Ectodermal cell (in vitro differentiated cells): ENCODE data around the gene MAJIN.
"Not testable (repeated sequence)": the region's sequence is repeated elsewhere in the genome, so short reads cannot be mapped to it uniquely, and the experiment has no call there.

Experiments
- H3K27ac ChIP-seq: 2 replicates; pipeline ENCODE4 v1.7.0; 2013; ENCODE audit warnings: mild to moderate bottlenecking, low read depth, low read length; ENCODE audit not compliant: insufficient read depth, poor library complexity, severe bottlenecking
- H3K27me3 ChIP-seq: 2 replicates; pipeline ENCODE4 v1.7.0; 2013; ENCODE audit warnings: mild to moderate bottlenecking, low read length; ENCODE audit not compliant: insufficient read depth, control insufficient read depth, poor library complexity, severe bottlenecking
- H3K36me3 ChIP-seq: one replicate; pipeline ENCODE4 v1.7.0; 2013; ENCODE audit warnings: low read length; ENCODE audit not compliant: control insufficient read depth, insufficient read depth
- H3K4me1 ChIP-seq: one replicate; pipeline ENCODE4 v1.7.0; 2013; ENCODE audit warnings: low read length; ENCODE audit not compliant: control insufficient read depth, insufficient read depth
- H3K4me3 ChIP-seq: 2 replicates; pipeline ENCODE4 v1.7.0; 2013; ENCODE audit warnings: low read depth, low read length, control low read depth; ENCODE audit not compliant: insufficient read depth
- H3K9me3 ChIP-seq: 2 replicates; pipeline ENCODE4 v1.7.0; 2013; ENCODE audit warnings: mild to moderate bottlenecking, low read length, moderate library complexity; ENCODE audit not compliant: control insufficient read depth
- WGBS, 2 experiments: methylation state at CpG; one replicate each; pipeline ENCODE4 v1.1.7; 2013; ENCODE audit warnings: missing lambda C conversion rate in 2 of 2; 5-methylcytosine and 5-hydroxymethylcytosine counted together

Gene MAJIN

GRCh38 chr11:65008873-65009272 is 37.0 kb upstream of the MAJIN start:
- H3K4me3 ChIP-seq, result no peak overlapping the region
- 88 to 100% methylated on average over 1 of the region's 2 CpGs for WGBS, 2 experiments
- H3K27ac ChIP-seq, result no peak overlapping the region
- no peaks in the 10 kb centered on the region for H3K36me3 ChIP-seq
- no peaks in the 10 kb centered on the region for H3K4me1 ChIP-seq
- no peaks in the 10 kb centered on the region for H3K9me3 ChIP-seq
- H3K27me3 ChIP-seq, result no peaks in the 10 kb centered on the region

DNA sequence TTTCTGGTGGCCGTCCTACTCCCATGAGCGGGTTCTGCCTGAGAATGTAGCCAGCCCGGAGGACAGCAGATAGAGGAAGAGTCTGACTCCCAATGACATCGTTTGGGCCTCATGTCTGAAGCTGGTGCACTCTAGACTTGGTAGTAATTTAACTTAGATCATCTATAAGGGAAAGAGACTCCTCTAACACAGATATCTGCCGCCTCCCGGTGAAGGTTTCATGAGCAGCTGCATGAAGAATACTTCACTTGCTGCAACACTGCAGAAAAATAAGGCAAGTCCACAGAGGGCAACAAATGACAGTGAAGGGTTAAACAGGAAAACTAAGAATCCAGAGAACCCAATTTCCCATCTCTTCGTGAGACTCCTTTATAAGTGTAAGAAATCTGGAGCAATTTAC is 36.1 kb upstream of the MAJIN start:
- H3K27ac ChIP-seq, result no peak overlapping the region
- 81 to 82% methylated on average over 7 of the region's 7 CpGs for WGBS, 2 experiments
- H3K27me3 ChIP-seq, result no peaks in the 10 kb centered on the region
- no peaks in the 10 kb centered on the region for H3K4me1 ChIP-seq
- H3K36me3 ChIP-seq, result no peaks in the 10 kb centered on the region
- H3K4me3 ChIP-seq, result no peak overlapping the region
- H3K9me3 ChIP-seq, result no peaks in the 10 kb centered on the region

DNA sequence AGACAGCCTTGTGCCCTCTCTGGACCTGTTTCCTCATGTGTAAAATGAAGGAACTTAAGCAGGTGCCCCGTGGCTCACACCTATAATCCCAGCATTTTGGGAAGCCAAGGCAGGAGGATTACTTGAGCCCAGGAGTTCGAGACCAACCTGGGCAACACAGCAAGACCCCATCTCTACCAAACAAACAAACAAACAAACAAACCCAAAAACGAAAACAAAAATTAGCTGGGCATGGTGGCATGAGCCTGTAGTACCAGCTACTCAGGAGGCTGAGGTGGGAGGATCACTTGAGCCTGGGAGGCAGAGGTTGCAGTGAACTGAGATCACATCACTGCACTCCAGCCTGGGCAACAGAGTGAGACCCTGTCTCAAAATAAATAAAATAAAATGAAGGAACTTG is 32.1 kb upstream of the MAJIN start:
- 68 to 77% methylated on average over 3 of the region's 3 CpGs for WGBS, 2 experiments
- not testable (repeated sequence) for H3K9me3 ChIP-seq, H3K36me3 ChIP-seq

DNA sequence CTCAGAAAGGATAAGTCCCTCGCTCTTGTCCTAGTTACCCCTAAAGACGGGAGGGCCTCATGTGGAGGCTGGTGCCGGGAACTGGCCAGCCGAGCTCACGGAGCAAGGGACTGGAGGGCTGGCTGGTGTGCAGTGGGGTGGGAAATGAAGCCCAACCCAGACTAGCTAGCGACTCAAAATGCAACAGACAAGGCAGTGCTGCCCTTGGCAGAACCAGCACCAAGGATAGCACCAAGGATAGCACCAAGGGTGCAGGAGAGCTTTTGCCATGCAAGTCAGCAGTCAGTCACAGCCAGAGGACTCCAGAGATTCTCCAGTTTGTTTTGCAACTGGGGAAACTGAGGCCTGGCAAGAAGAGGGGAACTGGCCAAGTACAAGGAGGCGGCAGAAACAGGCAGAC is 31.4 kb upstream of the MAJIN start:
- Histone ChIP-seq H3K4me3 (no peak overlapping the region), H3K4me1 (no peaks in the 10 kb centered on the region), H3K27ac (no peak overlapping the region), H3K36me3 (no peaks in the 10 kb centered on the region), H3K9me3 (no peaks in the 10 kb centered on the region), H3K27me3 (no peaks in the 10 kb centered on the region)
- WGBS, 2 experiments, result 65 to 69% methylated on average over 7 of the region's 7 CpGs

More for the DNA sequence above, 32.1 kb upstream of the MAJIN start:
- not testable (repeated sequence) for H3K27me3 ChIP-seq, H3K27ac ChIP-seq, H3K4me1 ChIP-seq, H3K4me3 ChIP-seq

GRCh38 chr11:65002706-65003105 is 30.8 kb upstream of the MAJIN start:
- Histone ChIP-seq H3K9me3 (no peaks in the 10 kb centered on the region), H3K4me1 (no peaks in the 10 kb centered on the region), H3K4me3 (no peak overlapping the region), H3K27me3 (no peaks in the 10 kb centered on the region), H3K36me3 (no peaks in the 10 kb centered on the region), H3K27ac (no peak overlapping the region)
- 88 to 89% methylated on average over 5 of the region's 5 CpGs for WGBS, 2 experiments

DNA sequence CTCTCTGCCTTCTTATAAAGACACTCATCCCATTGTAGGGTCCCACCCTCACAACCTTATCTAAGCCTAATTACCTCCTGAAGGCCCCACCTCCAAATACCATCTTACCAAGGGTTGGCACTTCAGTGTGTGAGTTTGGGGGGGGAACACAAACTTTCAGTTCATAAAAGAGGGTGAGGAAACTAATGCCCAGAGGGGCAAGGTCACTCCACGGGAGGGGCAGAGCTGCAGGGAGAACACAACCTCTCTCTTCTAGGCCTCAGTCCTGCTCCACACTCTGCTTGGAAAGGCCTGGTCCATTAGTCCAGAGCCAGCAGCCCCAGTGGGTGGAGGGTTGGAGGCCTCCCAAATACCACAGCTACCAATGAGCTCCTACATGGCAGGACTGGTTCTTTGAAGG is 27.6 kb upstream of the MAJIN start:
- Histone ChIP-seq H3K36me3 (no peaks in the 10 kb centered on the region), H3K4me1 (no peaks in the 10 kb centered on the region), H3K9me3 (no peaks in the 10 kb centered on the region), H3K27ac (no peak overlapping the region), H3K27me3 (no peaks in the 10 kb centered on the region), H3K4me3 (no peak overlapping the region)
- WGBS, 2 experiments, result 89 to 95% methylated on average over 1 of the region's 1 CpG

DNA sequence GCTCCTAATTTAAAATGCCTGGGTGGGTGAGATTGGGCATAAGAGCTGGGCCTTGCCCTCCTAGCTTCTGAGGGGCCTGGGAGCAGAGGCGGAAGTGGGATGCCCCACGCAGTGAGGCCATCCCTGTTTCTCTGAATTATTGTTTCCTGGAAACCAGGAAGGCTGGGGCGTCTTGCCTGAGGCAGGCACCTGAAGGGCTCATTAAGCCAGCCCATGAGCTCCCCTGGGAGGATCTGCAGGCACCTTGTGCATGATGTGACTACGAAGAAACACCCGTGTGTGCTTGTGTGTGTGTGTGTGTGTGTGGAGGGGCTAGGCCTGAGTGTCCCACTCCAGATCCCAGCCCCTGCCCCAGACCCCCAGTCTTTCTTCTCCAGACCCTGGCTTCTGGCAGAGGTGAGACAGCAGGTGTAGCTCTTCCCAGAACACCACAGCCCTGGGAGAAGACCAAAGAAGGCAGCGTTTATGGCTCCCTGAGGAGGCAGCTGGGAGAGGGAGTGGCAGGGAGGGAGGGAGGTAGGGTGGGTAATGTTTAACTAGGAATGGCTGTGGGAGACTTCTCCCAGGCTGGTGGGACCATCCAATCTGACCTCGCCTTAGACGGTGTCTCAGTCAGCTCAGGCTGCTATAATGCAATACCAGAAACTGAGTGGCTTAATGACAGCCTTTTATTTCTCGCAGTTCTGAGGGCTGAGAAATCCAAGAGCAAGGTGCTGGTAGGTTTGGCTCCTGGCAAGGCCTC is 27.0 kb upstream of the MAJIN start:
- WGBS, 2 experiments, result 86 to 88% methylated on average over 9 of the region's 9 CpGs
- Histone ChIP-seq H3K9me3 (no peaks in the 10 kb centered on the region), H3K36me3 (no peaks in the 10 kb centered on the region), H3K27ac (no peak overlapping the region), H3K4me3 (no peak overlapping the region), H3K4me1 (no peaks in the 10 kb centered on the region), H3K27me3 (no peaks in the 10 kb centered on the region)

- Histone ChIP-seq H3K27ac (no peak overlapping the region), H3K4me1 (no peaks in the 10 kb centered on the region), H3K4me3 (no peak overlapping the region), H3K36me3 (no peaks in the 10 kb centered on the region), H3K27me3 (no peaks in the 10 kb centered on the region), H3K9me3 (no peaks in the 10 kb centered on the region)
- WGBS, 2 experiments, result 91 to 94% methylated on average over 1 of the region's 1 CpG
Measured at GRCh38 chr11:64998141-64998540, 26.2 kb upstream of the MAJIN start.

- 31% methylated on average over 9 of the region's 9 CpGs for WGBS, 2 experiments
- no peak within 1 kb of the TSS for H3K27ac ChIP-seq
- H3K4me1 ChIP-seq, result no peaks in the 10 kb centered on the region
- no peaks in the 10 kb centered on the region for H3K27me3 ChIP-seq
- H3K9me3 ChIP-seq, result no peaks in the 10 kb centered on the region
- H3K36me3 ChIP-seq, result no peaks in the 10 kb centered on the region
- no peak within 1 kb of the TSS for H3K4me3 ChIP-seq
Measured at GRCh38 chr11:64996710-64997380, 24.9 kb upstream of the MAJIN start, which contains the start of gene BATF2. Gene BATF2, minus strand, starts transcription at chr11:64996971. Its CDS starts 57 bp downstream, at chr11:64996914.

DNA sequence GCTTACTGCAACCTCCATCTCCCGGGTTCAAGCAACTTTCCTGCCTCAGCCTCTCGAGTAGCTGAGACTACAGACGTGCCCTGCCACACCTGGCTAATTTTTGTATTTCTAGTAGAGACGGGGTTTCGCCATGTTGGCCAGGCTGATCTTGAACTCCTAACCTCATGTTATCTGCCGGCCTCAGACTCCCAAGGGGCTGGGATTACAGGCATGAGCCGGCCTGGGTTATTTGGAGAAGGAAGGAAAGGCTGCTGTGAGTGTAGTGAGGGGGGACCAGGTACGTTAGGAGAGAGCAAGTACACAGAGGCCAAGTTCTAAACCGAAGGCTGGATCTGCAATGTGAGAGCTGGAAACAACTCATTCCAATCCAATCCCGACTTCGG is 24.4 kb upstream of the MAJIN start:
- WGBS, 2 experiments, result 79 to 82% methylated on average over 11 of the region's 11 CpGs
- H3K27me3 ChIP-seq, result no peaks in the 10 kb centered on the region
- H3K9me3 ChIP-seq, result no peaks in the 10 kb centered on the region
- H3K36me3 ChIP-seq, result no peaks in the 10 kb centered on the region
- H3K4me3 ChIP-seq, result no peak overlapping the region
- no peaks in the 10 kb centered on the region for H3K4me1 ChIP-seq
- H3K27ac ChIP-seq, result no peak overlapping the region
